HG03565 (cell line): ENCODE measurements around the gene ACOX2.
A peak's percentile ranks its signal among the peaks of the same experiment; 100 is the strongest.
"Not testable (repeated sequence)": the region's sequence is repeated elsewhere in the genome, so short reads cannot be mapped to it uniquely, and the experiment has no call there.

Source experiments
- ATAC-seq: cut with Tn5 transposase; IDR thresholded peaks from one replicate; pipeline ENCODE4 v1.9.1; 2021; ENCODE audit warnings: mild to moderate bottlenecking, moderate library complexity; ENCODE audit not compliant: unreplicated experiment

Gene ACOX2

GRCh38 chr3:58535531-58536500 is 1.2 kb downstream of the ACOX2 start:
- ATAC-seq: no peak

- no peak for ATAC-seq
Observed at GRCh38 chr3:58534592-58535494, 2.1 kb downstream of the ACOX2 start.

- peak; percentile 92 for ATAC-seq
Observed at GRCh38 chr3:58532794-58533220, 4.2 kb downstream of the ACOX2 start.

GRCh38 chr3:58531956-58532355 is 5.0 kb downstream of the ACOX2 start:
- ATAC-seq: no peak

GRCh38 chr3:58531555-58531954 is 5.4 kb downstream of the ACOX2 start:
- ATAC-seq: no peak

- ATAC-seq: no peak
Observed at GRCh38 chr3:58530354-58530865, 6.6 kb downstream of the ACOX2 start.

GRCh38 chr3:58529516-58530353 is 7.3 kb downstream of the ACOX2 start:
- no peak for ATAC-seq

- no peak for ATAC-seq
Observed at GRCh38 chr3:58528629-58529028, 8.4 kb downstream of the ACOX2 start.

- ATAC-seq: not testable (repeated sequence)
Observed at GRCh38 chr3:58527440-58527839, 9.6 kb downstream of the ACOX2 start.

GRCh38 chr3:58526515-58526957 is 10.5 kb downstream of the ACOX2 start:
- no peak for ATAC-seq

GRCh38 chr3:58524326-58524888 is 12.6 kb downstream of the ACOX2 start:
- ATAC-seq: no peak

- ATAC-seq: no peak
Observed at GRCh38 chr3:58522759-58523425, 14.1 kb downstream of the ACOX2 start.

GRCh38 chr3:58521917-58522631 is 14.9 kb downstream of the ACOX2 start:
- no peak for ATAC-seq

GRCh38 chr3:58521336-58521670 is 15.7 kb downstream of the ACOX2 start:
- no peak for ATAC-seq

- ATAC-seq: no peak
Observed at GRCh38 chr3:58520403-58521335, 16.3 kb downstream of the ACOX2 start.

- ATAC-seq: no peak
Observed at GRCh38 chr3:58519668-58520402, 17.2 kb downstream of the ACOX2 start.

- ATAC-seq: no peak
Observed at GRCh38 chr3:58518291-58518789, 18.6 kb downstream of the ACOX2 start.
